Stimulated activated CD4-positive, alpha-beta T cell treated with anti-CD3 and anti-CD28 coated beads, Interleukin-2, amount 100 ng/mL, for 4 hours (primary cell): ENCODE results near the gene GPC3.

Experiments
- DNase-seq: peaks from one replicate; pipeline ENCODE4 v3.0.0-alpha.2; 2020; ENCODE audit warnings: low read depth

Gene GPC3

GRCh38 chrX:133681897-133682296, 303.5 kb downstream of the GPC3 start:
- no peak for DNase-seq

GRCh38 chrX:133681421-133681820, 304.0 kb downstream of the GPC3 start:
- DNase-seq = no peak

GRCh38 chrX:133677123-133678063, 308.0 kb downstream of the GPC3 start:
- DNase-seq = no peak

- DNase-seq = no peak
These were observed 308.9 kb downstream of the GPC3 start for GRCh38 chrX:133676344-133677122.

GRCh38 chrX:133674726-133675470, 310.5 kb downstream of the GPC3 start:
- no peak for DNase-seq

- no peak for DNase-seq
These were observed 315.0 kb downstream of the GPC3 start for GRCh38 chrX:133670383-133670782.

- no peak for DNase-seq
These were observed 316.2 kb downstream of the GPC3 start for GRCh38 chrX:133669214-133669613.

- DNase-seq = no peak
These were observed 317.0 kb downstream of the GPC3 start for GRCh38 chrX:133668225-133668931.

GRCh38 chrX:133666256-133666655, 319.1 kb downstream of the GPC3 start:
- DNase-seq = no peak

GRCh38 chrX:133661962-133662839, 323.2 kb downstream of the GPC3 start:
- no peak for DNase-seq

GRCh38 chrX:133660281-133660680, 325.1 kb downstream of the GPC3 start:
- DNase-seq = no peak

GRCh38 chrX:133658293-133658911, 327.0 kb downstream of the GPC3 start:
- DNase-seq = no peak

GRCh38 chrX:133655275-133656265, 329.8 kb downstream of the GPC3 start:
- DNase-seq = no peak

GRCh38 chrX:133654811-133655210, 330.6 kb downstream of the GPC3 start:
- no peak for DNase-seq

GRCh38 chrX:133653358-133653757, 332.0 kb downstream of the GPC3 start:
- no peak for DNase-seq

GRCh38 chrX:133652185-133652584, 333.2 kb downstream of the GPC3 start:
- no peak for DNase-seq

- DNase-seq = no peak
These were observed 335.2 kb downstream of the GPC3 start for GRCh38 chrX:133650239-133650638.

- no peak for DNase-seq
These were observed 335.7 kb downstream of the GPC3 start for GRCh38 chrX:133649651-133650050.

- no peak for DNase-seq
These were observed 336.8 kb downstream of the GPC3 start for GRCh38 chrX:133648594-133648993.
